ENCODE results near the gene SHISA8. TPM values are rescaled to one million over a fixed set of nuclear protein-coding genes. Genes with fewer than 3 reads are reported as not detected.
"Not testable (repeated sequence)": the region's sequence is repeated elsewhere in the genome, so short reads cannot be mapped to it uniquely, and the experiment has no call there.

Gene SHISA8
- total RNA-seq, 3 donors from 2014 or later, result not detected

- intact Hi-C loops (cut with DNase I, micrococcal nuclease), result no loop called here
- no peaks in the 10 kb centered on the region for H3K9me3 ChIP-seq
- peaks cover 24% of the 10 kb centered on the region for H3K36me3 ChIP-seq (ENCODE audit: low read depth)
- DNase-seq (no peak), ATAC-seq (peak; percentile 24)
- no peaks in the 10 kb centered on the region for H3K4me1 ChIP-seq (ENCODE audit: low read depth)
- H3K4me3 ChIP-seq, result no peak overlapping the region
- TF ChIP-seq, protein P1, sequence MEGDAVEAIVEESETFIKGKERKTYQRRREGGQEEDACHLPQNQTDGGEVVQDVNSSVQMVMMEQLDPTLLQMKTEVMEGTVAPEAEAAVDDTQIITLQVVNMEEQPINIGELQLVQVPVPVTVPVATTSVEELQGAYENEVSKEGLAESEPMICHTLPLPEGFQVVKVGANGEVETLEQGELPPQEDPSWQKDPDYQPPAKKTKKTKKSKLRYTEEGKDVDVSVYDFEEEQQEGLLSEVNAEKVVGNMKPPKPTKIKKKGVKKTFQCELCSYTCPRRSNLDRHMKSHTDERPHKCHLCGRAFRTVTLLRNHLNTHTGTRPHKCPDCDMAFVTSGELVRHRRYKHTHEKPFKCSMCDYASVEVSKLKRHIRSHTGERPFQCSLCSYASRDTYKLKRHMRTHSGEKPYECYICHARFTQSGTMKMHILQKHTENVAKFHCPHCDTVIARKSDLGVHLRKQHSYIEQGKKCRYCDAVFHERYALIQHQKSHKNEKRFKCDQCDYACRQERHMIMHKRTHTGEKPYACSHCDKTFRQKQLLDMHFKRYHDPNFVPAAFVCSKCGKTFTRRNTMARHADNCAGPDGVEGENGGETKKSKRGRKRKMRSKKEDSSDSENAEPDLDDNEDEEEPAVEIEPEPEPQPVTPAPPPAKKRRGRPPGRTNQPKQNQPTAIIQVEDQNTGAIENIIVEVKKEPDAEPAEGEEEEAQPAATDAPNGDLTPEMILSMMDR (IDR thresholded peaks at IDR 0.05), result no peak
These were observed 41.5 kb downstream of the SHISA8 start for GRCh38 chr22:41873391-41873790.

- no peaks in the 10 kb centered on the region for H3K9me3 ChIP-seq
- no peak for DNase-seq
- H3K4me3 ChIP-seq, result no peak overlapping the region
- intact Hi-C loops (cut with DNase I, micrococcal nuclease), result no loop called here
- TF ChIP-seq, protein P1 (IDR thresholded peaks at IDR 0.05), result no peak
- no peaks in the 10 kb centered on the region for H3K4me1 ChIP-seq (ENCODE audit: low read depth)
- no peak for ATAC-seq
- H3K36me3 ChIP-seq (ENCODE audit: low read depth), result peaks cover 16% of the 10 kb centered on the region
These were observed 44.1 kb downstream of the SHISA8 start for GRCh38 chr22:41870786-41871185.

GRCh38 chr22:41870081-41870480 lies 44.8 kb downstream of the SHISA8 start:
- H3K36me3 ChIP-seq (ENCODE audit: low read depth), result peaks cover 16% of the 10 kb centered on the region
- DNase-seq; H3K4me3 ChIP-seq; H3K4me1 ChIP-seq (ENCODE audit: low read depth); intact Hi-C loops (cut with DNase I, micrococcal nuclease); ATAC-seq; H3K9me3 ChIP-seq: not testable (repeated sequence)

GRCh38 chr22:41868556-41868955 lies 46.3 kb downstream of the SHISA8 start:
- intact Hi-C loops (cut with DNase I, micrococcal nuclease), result no loop called here
- H3K36me3 ChIP-seq (ENCODE audit: low read depth), result peaks cover 16% of the 10 kb centered on the region
- no peak overlapping the region for H3K4me3 ChIP-seq
- TF ChIP-seq, protein P1 (IDR thresholded peaks at IDR 0.05), result no peak
- DNase-seq (no peak), ATAC-seq (no peak)
- no peaks in the 10 kb centered on the region for H3K9me3 ChIP-seq
- H3K4me1 ChIP-seq (ENCODE audit: low read depth), result no peaks in the 10 kb centered on the region

DNA sequence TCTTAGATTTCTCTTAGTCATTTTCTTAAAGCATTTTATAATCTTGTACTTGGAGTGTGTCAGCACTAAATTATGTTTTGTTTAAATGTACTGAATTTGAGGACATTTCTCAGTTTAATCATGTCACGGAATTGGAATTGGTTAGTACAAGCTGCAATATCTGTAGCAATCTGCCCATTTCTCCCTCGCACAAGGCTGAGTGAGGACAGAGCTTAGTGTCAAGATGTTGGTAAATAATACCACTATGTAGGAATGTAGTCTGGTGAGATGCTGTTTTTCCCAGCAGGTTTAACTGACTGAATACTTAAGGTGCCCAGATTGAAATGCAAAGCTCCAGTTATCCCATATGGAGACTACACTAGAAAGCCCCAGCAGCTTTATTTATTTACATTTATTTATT lies 51.4 kb downstream of the SHISA8 start:
- Histone ChIP-seq H3K9me3 (no peaks in the 10 kb centered on the region), H3K4me1 (ENCODE audit: low read depth) (peaks cover 14% of the 10 kb centered on the region), H3K36me3 (ENCODE audit: low read depth) (no peaks in the 10 kb centered on the region), H3K4me3 (no peak overlapping the region)
- TF ChIP-seq, protein P1 (IDR thresholded peaks at IDR 0.05), result no peak
- ATAC-seq (no peak), DNase-seq (no peak)
- intact Hi-C loops (cut with DNase I, micrococcal nuclease), result no loop called here

DNA sequence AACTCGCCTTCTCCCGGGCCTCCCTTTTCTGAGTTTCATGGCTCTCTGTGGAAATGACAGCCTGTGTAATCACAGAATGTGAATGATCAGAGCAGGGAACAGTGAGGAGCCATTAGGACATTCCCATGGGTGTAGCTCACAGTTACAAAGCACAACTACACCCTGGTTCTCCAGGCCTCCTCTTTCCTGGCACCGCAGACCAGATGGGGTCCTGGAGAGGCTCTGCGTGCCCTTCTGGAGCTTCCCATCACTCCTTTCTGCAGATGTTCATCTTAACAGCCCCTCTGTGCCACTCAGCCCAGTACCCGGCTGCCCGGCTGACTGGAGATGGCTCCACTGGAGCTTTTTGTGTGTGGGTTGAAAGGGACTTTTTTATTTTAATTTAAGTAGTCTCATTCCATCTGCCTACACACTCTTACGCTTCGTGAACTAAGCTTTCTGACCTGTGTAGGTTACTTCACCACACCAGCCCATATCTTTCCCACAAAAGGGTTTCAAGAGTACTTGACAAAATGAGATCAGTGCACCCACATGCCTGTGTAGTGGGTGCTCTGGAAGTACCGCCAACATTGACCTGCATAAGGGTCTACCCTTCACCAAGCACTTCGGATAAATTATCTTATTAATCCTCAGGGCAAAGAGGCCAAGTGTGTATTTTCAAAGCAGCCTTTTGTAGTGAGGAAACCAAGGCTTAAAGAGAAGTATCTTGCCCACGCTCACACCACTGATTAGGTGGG lies 52.2 kb downstream of the SHISA8 start:
- ATAC-seq (peak; percentile 35), DNase-seq (no peak)
- intact Hi-C loops (cut with DNase I, micrococcal nuclease), result no loop called here
- peaks cover 15% of the 10 kb centered on the region for H3K4me1 ChIP-seq (ENCODE audit: low read depth)
- no peaks in the 10 kb centered on the region for H3K36me3 ChIP-seq (ENCODE audit: low read depth)
- TF ChIP-seq, protein P1 (IDR thresholded peaks at IDR 0.05), result no peak
- H3K9me3 ChIP-seq, result no peaks in the 10 kb centered on the region
- no peak overlapping the region for H3K4me3 ChIP-seq

All from mucosa of descending colon (tissue), 3 donors.